GM12892 (cell line): ENCODE results near the gene CPNE4.

ENCODE experiments used
- POLR2A ChIP-seq: IDR thresholded peaks from 2 replicates; pipeline ENCODE4 v1.6.1; 2011; ENCODE audit warnings: low read depth, low read length, control low read depth
- POLR2AphosphoS5 ChIP-seq: IDR thresholded peaks from 2 replicates; pipeline ENCODE4 v1.6.1; 2011; ENCODE audit warnings: low read depth, low read length, control low read depth
- TAF1 ChIP-seq: IDR thresholded peaks from 2 replicates; pipeline ENCODE4 v1.6.1; 2011; ENCODE audit warnings: low read depth, mild to moderate bottlenecking, control low read depth, low read length, borderline replicate concordance

- TF ChIP-seq POLR2A (no peak), POLR2AphosphoS5 (no peak), TAF1 (no peak)
Measured at GRCh38 chr3:131702146-131702545, 332.7 kb downstream of the CPNE4 start.
